NCI-H82 treated with DMSO at 0.1 percent for 48 hours (cell line): ENCODE data around the gene GDAP1L1.
"Not testable (repeated sequence)": the region's sequence is repeated elsewhere in the genome, so short reads cannot be mapped to it uniquely, and the experiment has no call there.

Experiments
- DNase-seq: peaks from one replicate; lab custom pipeline; 2025; ENCODE audit not compliant: unreplicated experiment; lab: John Stamatoyannopoulos, UW

Gene GDAP1L1

DNA sequence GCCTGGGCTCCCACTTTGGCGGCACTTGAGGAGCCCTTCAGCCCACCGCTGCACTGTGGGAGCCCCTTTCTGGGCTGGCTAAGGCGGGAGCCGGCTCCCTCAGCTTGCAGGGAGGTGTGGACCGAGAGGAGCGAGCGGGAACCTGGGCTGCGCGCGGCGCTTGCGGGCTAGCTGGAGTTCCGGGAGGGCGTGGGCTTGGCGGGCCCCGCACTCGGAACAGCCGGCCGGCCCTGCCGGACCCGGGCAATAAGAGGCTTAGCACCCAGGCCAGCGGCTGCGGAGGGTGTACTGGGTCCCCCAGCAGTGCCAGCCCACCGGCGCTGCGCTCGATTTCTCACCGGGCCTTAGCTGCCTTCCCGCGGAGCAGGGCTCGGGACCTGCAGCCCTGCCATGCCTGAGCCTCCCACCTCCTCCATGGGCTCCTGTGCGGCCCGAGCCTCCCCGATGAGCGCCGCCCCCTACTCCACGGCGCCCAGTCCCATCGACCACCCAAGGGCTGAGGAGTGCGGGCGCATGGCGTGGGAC lies 52.0 kb downstream of the GDAP1L1 start:
- DNase-seq: not testable (repeated sequence)

DNA sequence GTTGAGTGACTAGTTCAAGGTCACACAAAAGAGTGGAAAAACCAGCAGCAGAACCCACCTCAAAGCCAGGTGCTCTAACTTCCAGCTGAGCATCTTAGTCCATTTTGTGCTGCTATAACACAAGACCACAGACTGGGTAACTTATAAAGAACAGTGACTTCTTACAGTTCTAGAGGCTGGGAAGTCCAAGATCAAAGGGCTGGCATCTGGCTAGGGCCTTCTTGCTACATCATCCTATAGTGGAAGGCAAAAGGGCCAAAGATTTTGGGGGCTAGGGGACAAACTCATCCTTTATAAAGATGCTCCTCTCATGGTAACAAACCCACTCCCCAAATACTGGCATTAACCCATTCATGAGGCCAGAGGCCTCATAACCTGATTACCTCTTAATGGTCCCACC lies 54.2 kb downstream of the GDAP1L1 start:
- DNase-seq: no peak

DNA sequence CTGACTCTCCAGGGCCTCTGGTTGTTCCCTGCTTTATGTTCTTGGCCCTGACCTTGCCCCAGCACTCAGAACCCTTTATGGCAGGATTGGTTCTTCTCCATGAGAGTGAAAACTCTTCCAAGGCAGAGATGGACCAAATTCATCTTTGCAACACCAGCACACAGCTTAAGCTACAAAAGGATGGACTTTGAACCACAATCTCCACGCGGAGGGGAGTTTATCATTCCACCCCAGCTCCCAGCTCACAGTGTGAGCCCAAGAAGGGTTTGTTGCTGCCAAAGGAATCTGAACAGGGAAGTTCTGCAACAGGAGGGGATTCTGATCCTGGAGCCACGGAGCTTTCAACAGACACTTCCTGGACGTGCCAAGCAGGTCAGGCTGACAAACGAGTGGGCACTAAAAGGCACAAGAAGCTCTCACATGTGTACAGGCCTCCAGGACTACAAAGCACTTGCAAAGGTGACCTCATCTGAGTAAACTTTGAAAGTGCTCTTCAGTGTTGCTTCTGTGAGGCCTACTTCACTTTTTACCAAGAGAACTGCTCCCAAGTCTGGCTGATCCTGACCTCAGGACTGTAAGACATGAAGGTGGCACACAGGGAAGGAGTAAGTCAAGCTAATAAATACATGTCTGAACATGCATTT lies 55.0 kb downstream of the GDAP1L1 start:
- no peak for DNase-seq

DNA sequence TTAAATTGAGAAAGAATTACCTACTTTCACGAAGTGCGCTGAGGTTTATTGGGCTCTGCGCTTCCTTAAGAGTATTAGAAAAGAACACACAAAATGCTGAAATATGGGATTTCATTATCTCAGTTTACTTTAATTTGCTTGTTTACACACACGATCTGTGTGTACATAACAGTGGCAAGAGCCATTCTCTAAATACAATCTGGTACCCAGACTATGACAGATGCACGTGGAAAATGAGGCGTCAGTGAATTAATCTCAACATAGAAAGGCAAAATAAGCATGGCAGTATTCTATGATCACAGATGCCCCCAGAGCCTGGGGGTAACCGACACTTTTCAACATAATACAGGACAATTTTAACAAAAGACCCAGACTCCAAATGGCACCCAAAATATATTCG lies 55.6 kb downstream of the GDAP1L1 start:
- DNase-seq: no peak

DNA sequence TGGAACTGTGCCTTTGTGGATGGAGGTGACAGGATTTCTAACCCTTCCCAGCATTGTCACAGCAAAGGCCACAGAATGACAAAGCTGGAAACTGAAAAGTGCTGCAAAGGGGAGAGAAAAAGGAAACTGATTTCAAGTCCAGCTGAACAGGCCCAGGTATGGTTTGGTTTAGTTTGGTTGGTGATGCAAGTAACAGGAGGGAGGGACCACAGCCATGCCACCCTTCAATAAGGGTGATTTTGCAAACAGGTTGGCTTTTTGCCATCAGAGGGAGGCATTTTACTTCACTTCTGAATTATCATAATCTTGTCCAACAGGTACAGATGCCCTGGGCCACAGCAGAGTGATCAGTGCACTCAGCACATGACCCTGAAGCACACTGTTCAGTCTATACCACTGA lies 57.3 kb downstream of the GDAP1L1 start:
- DNase-seq: no peak

DNA sequence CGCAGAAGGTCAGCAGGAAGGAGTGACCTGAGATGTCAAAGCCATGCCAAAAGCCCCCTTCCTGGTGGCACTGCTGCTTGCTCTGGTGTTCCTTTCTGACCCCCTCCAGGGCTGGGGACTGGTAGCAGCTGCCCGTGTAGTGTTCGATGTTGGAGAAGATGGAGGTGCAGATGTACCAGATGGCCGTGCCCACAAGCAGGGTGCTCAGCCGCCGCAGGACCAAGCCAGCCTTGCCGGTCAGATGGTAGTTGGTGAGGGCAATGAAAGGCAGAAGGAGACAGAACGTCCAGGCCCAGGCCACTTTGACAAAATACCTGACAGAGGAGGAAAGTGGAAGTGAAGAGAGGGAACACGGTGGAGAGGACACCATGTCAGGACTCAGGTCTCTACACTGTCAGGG lies 59.8 kb downstream of the GDAP1L1 start:
- DNase-seq: no peak

DNA sequence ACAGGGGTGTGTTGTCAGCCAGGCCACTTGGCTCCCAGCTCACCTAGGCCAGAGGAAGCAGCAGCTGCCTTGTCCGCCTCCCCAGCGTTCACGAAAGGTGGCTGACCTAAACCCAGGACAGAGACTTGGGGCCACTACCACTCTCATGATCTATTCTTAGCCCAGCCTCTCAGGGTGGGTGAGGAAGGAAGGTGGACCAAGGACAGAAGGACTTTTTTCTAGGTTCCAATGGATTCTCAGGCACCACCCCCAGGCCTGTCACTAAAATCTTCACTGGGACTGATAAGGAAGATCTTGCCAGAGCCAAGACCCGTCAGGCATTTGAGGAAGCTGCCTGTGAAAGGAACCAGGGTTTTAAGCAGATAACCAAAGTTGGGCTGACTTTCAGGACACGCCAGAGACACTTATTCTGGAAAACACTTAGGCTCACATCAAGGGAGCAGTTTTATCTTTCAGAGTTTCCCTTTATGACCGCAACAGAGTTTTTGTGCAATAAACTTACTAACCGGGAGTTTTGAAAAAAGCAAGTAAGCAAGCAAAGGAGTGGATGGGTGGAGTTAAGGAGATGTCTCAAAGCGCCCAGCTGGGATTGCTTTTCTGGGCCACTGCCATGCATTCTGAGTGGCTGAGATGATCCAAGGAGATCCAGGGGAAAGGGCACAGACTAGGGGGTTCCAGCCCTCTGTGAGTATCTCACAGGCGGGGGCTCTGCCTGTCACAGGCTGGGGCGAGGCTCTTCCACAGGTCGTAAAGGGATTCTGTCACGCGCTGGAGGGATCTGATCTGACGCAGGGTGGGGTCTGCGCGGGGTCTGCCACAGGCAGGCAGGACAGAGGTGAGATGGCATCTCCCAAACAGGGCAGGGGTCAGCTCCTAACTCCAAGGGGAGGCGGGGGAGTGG lies 62.9 kb downstream of the GDAP1L1 start:
- DNase-seq: no peak

DNA sequence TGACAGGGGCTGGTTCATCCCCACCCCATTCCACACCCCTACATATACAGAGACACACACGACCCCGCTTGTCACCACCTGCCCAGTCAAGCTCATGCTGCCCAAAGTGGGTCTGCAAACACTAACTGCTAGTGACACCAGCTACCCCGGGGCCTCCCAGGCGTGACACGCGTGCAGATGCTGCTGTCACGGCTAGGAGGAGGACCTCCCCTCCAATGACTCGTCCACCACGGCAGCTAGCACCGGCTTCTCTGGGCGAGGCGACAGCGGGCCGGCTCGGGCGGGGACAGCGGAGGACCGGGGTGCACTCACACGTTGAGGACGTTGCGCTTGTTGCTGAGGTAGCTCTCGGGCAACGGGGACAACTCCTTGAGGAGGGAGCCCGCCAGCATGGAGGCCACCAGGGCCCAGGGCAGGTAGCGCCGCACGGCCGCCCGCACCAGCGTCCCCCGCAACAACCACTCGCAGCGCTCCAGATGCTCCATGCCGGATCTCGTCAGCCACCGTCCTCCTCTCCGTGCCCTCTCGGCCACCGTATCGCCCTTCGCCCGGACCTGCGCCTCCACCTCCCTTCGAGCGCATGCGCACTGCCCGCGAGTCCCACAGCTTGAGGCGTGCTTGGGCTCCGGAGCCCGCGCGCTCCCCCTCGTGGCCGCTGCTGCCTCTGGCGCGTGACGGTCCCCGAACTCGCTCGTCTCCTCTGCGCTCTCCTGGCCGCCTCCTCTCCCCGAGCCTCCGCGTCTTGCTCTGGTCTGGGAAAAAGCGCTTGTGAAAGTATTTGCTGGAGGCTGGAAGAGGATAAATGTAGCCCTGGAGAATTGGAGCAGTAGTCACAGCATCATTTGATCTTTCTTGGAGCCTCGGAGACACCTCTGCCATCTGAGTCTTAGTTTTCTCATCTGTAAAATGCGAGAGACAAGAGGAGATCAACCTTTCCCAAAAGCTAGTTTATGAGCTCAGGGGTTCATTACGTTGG lies 63.8 kb downstream of the GDAP1L1 start, which contains the start of gene FITM2:
FITM2 (minus strand) TSS at position 539 of the 976 bp plus-strand sequence; CDS start at position 485, 54 bp downstream.
- DNase-seq: peak; percentile 78

DNA sequence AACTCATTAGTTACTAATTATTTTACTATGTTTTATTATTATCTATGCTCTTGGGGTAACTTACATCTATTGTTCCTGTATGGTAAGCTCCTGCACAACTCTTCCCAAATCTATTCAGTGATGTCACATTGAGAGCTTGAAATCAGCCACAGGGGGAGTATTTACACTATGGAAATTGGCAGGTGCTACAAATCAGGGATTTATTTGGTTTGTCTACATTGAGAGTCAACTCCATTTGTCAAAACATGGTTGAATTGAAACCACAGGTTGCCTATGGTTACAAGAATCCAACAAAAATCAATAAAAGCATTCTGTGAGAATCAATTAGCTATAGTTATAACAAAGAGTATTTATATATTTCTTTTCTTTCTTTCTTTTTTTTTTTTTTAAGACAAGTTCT lies 67.8 kb downstream of the GDAP1L1 start:
- DNase-seq: no peak

DNA sequence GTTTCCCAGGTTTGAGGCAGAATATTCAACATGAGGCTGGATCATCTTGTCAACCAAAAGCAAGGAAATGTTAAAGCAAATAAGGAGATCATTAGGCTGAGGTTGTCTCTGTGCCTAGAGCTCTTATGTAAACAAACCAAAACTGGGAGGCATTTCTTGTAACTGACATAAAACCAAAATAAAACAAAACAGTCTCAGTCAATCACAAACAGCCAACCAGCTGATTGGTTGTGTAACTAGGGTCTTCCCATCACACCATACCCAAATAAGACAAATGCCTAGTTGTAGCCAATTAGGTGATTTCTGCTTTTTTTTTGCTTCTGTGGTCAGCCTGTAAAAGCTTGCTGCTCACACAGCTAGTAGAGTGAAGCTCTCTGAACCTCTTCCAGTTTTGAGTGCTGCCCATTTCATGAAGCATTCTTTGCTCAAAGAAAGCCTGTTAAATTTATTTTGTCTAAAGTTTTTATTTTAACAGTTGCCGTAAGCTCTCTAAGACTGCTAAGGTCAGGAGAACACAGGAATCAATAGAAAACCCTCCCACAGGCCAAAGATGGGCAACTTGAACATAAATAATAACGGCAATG lies 72.8 kb downstream of the GDAP1L1 start:
- DNase-seq: no peak

DNA sequence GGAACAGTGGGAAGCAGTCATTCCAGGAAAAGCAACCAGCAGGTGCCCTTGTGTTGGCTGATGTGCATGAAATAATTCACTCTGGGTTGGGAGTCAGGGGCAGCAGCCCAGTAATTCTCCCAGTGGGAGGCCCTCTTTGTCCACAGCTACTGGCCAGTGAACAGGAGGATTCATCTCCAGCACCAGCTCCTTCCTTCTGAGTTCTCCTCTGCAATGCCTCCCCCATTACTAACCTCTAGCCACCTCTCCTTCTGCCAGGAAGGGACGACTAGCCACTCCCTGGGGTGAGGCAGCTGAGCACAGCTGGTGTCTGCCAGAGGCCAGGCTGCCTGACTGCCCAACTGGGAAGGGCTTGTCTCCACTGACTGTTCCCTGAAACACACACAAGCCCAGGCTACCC lies 77.2 kb downstream of the GDAP1L1 start:
- no peak for DNase-seq

DNA sequence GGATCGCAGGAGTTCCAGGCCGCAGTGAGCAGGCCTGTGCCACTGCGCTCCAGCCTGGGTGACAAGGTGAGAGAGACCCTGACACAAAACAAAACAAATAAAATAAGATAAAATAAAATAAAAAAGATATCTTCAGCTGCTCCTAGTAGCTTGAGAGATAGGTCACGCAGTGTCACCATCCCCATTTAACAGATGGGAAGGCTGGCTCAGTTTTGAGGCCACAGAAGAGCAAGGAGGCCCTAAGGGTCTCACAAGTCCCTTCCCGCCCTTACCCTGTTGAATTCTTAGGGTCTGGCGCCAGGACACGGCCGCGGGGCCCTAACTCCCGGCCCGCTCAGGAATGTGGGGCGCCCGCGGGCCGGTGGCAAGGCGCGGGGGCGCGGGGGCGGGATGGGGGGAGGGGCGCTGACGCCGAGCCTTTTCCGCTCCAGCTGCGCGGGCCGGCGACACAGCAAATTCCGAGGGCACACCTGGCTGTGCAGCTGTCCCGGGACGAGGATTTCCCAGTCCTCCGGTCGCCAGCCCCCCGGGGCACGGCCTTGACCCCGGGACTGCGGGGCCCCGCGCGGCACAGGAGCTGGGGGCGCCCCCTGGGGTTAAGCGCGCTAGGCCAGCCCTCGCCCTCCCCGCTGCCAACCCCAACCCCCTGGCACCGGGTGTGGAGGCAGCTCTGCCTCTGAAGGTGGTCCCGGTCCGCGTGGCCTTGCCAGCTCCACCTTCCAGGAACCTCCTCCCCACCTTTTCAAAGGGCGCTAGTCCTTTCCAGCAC lies 79.5 kb downstream of the GDAP1L1 start:
- DNase-seq: no peak

DNA sequence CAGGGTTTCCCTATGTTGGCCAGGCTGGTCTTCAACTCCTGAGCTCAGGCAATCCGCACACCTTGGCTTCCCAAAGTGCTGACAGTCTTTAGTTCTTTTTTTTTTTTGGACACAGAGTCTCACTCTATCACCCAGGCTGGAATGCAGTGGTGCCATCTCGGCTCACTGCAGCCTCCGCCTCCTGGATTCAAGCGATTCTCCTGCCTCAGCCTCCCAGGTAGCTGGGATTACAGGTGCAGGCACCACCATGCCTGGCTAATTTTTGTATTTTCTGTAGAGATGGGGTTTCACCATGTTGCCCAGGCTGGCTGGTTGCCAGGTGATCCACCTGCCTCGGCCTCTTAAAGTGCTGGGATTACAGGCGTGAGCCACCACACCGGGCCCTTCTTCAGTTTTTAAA lies 80.6 kb downstream of the GDAP1L1 start:
- not testable (repeated sequence) for DNase-seq

DNA sequence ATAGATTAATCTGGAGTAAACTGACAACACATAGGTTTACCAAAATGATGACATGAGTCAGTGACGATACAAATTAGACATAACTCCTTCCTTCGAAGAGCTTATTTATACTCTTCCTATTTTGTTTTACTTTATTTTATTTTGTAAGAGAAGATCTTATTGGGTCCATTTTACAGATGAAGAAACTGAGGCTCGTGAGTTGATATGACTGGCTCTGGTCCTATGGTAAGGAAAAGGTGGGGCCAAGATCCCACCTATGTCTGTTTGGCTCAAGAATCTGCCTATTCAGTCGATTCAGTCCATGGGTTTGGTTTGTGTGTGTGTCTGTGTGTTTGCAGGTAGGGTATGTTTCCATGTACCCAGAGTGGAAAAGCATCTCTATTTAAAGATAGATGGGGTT lies 81.3 kb downstream of the GDAP1L1 start:
- no peak for DNase-seq
